PC-9 (cell line): ENCODE measurements around the gene EIF4G1. TPM values are rescaled to one million over a fixed set of nuclear protein-coding genes. Genes with fewer than 3 reads are reported as not detected.

Experiments used
- BruUV-seq: library from RNA; stranded (reverse); fragments of 400-500 nt; replicated peaks from 2 replicates; lab custom pipeline; 2021; lab: Mats Ljungman, UMichigan
- CTCF ChIA-PET: fragments of 300-600 bp; sonication (Branson Sonifier 250); formaldehyde crosslinking; loops from one replicate; lab custom pipeline; 2022; ENCODE audit warnings: antibody characterized with exemption; lab: Charles Lee
- POLR2A ChIA-PET: fragments of 300-600 bp; sonication (Branson Sonifier 250); formaldehyde crosslinking; loops from one replicate; lab custom pipeline; 2022; ENCODE audit warnings: antibody characterized with exemption; ENCODE audit not compliant: unreplicated experiment; lab: Charles Lee
- DNase-seq, 2 experiments: peaks; one replicate each; pipeline versions ENCODE4 v3.0.0 to v3.0.0-alpha.2; 2015 to 2022; ENCODE audit warnings: mixed read lengths in 1 of 2
- H2AFZ ChIP-seq: fragments of 200-600 bp; sonication (generic); 2 replicates; pipeline ENCODE4 v1.8.1; 2017; ENCODE audit warnings: antibody characterized with exemption
- H3F3A ChIP-seq: fragments of 200-600 bp; sonication (generic); 2 replicates; pipeline ENCODE4 v1.8.1; 2017; ENCODE audit warnings: antibody characterized with exemption, mild to moderate bottlenecking, low read depth; ENCODE audit not compliant: insufficient read depth
- H3K27ac ChIP-seq: fragments of 200-600 bp; sonication (generic); 2 replicates; pipeline ENCODE4 v1.6.1; 2016; ENCODE audit warnings: mixed run types
- H3K27me3 ChIP-seq: fragments of 200-600 bp; sonication (generic); 2 replicates; pipeline ENCODE4 v1.6.1; 2016; ENCODE audit warnings: low read depth, mixed run types; ENCODE audit not compliant: insufficient read depth
- H3K36me3 ChIP-seq: fragments of 200-600 bp; sonication (generic); 2 replicates; pipeline ENCODE4 v1.6.1; 2016; ENCODE audit warnings: low read depth, mixed run types
- H3K4me1 ChIP-seq: fragments of 200-600 bp; sonication (generic); replicated peaks from 2 replicates; pipeline ENCODE4 v1.6.1; 2016; ENCODE audit warnings: mixed run types; ENCODE audit not compliant: insufficient read depth
- H3K4me2 ChIP-seq: fragments of 200-600 bp; sonication (generic); 2 replicates; pipeline ENCODE4 v1.6.1; 2017; ENCODE audit warnings: mixed run types
- H3K4me3 ChIP-seq: fragments of 200-600 bp; sonication (generic); 2 replicates; pipeline ENCODE4 v1.6.1; 2016; ENCODE audit warnings: mixed run types
- H3K79me2 ChIP-seq: fragments of 200-600 bp; sonication (generic); 2 replicates; pipeline ENCODE4 v1.6.1; 2017; ENCODE audit warnings: low read depth, mixed run types
- H3K9me2 ChIP-seq: fragments of 200-600 bp; sonication (generic); 2 replicates; pipeline ENCODE4 v1.8.1; 2017; ENCODE audit warnings: mild to moderate bottlenecking; ENCODE audit not compliant: insufficient read depth
- H3K9me3 ChIP-seq: fragments of 200-600 bp; sonication (generic); 2 replicates; pipeline ENCODE4 v1.8.1; 2016; ENCODE audit warnings: low read depth; ENCODE audit not compliant: insufficient read depth
- H4K20me1 ChIP-seq: fragments of 200-600 bp; sonication (generic); 2 replicates; pipeline ENCODE4 v1.8.1; 2017; ENCODE audit not compliant: insufficient read depth
- EZH2 ChIP-seq: fragments of 200-600 bp; sonication (generic); IDR thresholded peaks from 2 replicates; pipeline ENCODE4 v1.8.0; 2017; ENCODE audit warnings: antibody characterized with exemption, low read depth
- intact Hi-C: fragments of 100-400 bp; cut with micrococcal nuclease; formaldehyde crosslinking; loops from one replicate; pipeline ENCODE4 v1.10.0; 2022; ENCODE audit not compliant: unreplicated experiment
- total RNA-seq: library from RNA; stranded (reverse); gene quantifications from 2 replicates; pipeline ENCODE4 v1.2.3, GENCODE V29; 2021
- TF ChIP-seq, protein P1 (sequence below): fragments of 200-600 bp; sonication (generic); conservative IDR thresholded peaks from 2 replicates; pipeline ENCODE4 v1.6.1; 2017; ENCODE audit warnings: mixed run types, antibody characterized with exemption, mild to moderate bottlenecking, moderate library complexity

The EIF4G1 gene
- total RNA-seq, 1 experiment from 2014 or later = 657 TPM

- H3K9me3 ChIP-seq = no peaks in the 10 kb centered on the region
- TF ChIP-seq EZH2 = no peak
- TF ChIP-seq, protein P1, sequence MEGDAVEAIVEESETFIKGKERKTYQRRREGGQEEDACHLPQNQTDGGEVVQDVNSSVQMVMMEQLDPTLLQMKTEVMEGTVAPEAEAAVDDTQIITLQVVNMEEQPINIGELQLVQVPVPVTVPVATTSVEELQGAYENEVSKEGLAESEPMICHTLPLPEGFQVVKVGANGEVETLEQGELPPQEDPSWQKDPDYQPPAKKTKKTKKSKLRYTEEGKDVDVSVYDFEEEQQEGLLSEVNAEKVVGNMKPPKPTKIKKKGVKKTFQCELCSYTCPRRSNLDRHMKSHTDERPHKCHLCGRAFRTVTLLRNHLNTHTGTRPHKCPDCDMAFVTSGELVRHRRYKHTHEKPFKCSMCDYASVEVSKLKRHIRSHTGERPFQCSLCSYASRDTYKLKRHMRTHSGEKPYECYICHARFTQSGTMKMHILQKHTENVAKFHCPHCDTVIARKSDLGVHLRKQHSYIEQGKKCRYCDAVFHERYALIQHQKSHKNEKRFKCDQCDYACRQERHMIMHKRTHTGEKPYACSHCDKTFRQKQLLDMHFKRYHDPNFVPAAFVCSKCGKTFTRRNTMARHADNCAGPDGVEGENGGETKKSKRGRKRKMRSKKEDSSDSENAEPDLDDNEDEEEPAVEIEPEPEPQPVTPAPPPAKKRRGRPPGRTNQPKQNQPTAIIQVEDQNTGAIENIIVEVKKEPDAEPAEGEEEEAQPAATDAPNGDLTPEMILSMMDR = no peak
- peaks cover 57% of the 10 kb centered on the region for H3K4me1 ChIP-seq
- intact Hi-C loops = loop anchor here (1.0 to 2.0 kb wide), 3 partner anchors 15 to 36 kb away; partner anchors contain the start of genes EIF4G1 and PSMD2
- H3F3A ChIP-seq = peaks cover 79% of the 10 kb centered on the region
- H4K20me1 ChIP-seq = peaks cover 64% of the 10 kb centered on the region
- H3K36me3 ChIP-seq = peaks cover 38% of the 10 kb centered on the region
- H3K4me2 ChIP-seq = peak overlapping the region; percentile 7; the same call in 1 of the 2 replicates
- H3K27me3 ChIP-seq = no peaks in the 10 kb centered on the region
- no peak overlapping the region for H3K4me3 ChIP-seq
- peak overlapping the region; percentile 73 for H3K27ac ChIP-seq
- no peak overlapping the region for H2AFZ ChIP-seq
- H3K9me2 ChIP-seq = no peaks in the 10 kb centered on the region
- POLR2A ChIA-PET = no interaction called here
- CTCF ChIA-PET = no interaction called here
- DNase-seq = peak; percentile 88 to 95
- H3K79me2 ChIP-seq = peaks cover 25% of the 10 kb centered on the region
- BruUV-seq = no TSS peak
Measured at GRCh38 chr3:184334470-184335158, 20.2 kb downstream of the EIF4G1 start.

GRCh38 chr3:184335291-184335660 is 20.9 kb downstream of the EIF4G1 start:
- Histone ChIP-seq H4K20me1 (peaks cover 57% of the 10 kb centered on the region), H3K9me2 (no peaks in the 10 kb centered on the region), H3K27ac (peak overlapping the region; percentile 73), H3K27me3 (no peaks in the 10 kb centered on the region), H3K79me2 (peaks cover 25% of the 10 kb centered on the region), H3K4me3 (peak overlapping the region; percentile 68; the same call in 1 of the 2 replicates), H3K9me3 (no peaks in the 10 kb centered on the region), H3K4me1 (peaks cover 57% of the 10 kb centered on the region), H3K36me3 (peaks cover 32% of the 10 kb centered on the region), H3K4me2 (peak overlapping the region; percentile 82), H3F3A (peaks cover 73% of the 10 kb centered on the region), H2AFZ (no peak overlapping the region)
- CTCF ChIA-PET = no interaction called here
- TF ChIP-seq, protein P1 = no peak
- no peak for TF ChIP-seq EZH2
- intact Hi-C loops = loop anchor here (2.0 kb wide), 1 partner anchor 36 kb away; the partner anchor contains the start of gene PSMD2
- POLR2A ChIA-PET = no interaction called here
- BruUV-seq = TSS peak; percentile 68
- DNase-seq = no peak

- POLR2A ChIA-PET = no interaction called here
- intact Hi-C loops = loop anchor here (1.0 to 2.0 kb wide), 2 partner anchors 26 to 37 kb away; partner anchors contain the start of gene PSMD2
- Histone ChIP-seq H3K4me2 (peak overlapping the region; percentile 82), H3K9me3 (no peaks in the 10 kb centered on the region), H3K79me2 (peaks cover 25% of the 10 kb centered on the region), H3K27me3 (no peaks in the 10 kb centered on the region), H4K20me1 (peaks cover 52% of the 10 kb centered on the region), H3K4me1 (peaks cover 55% of the 10 kb centered on the region), H3K9me2 (no peaks in the 10 kb centered on the region), H3K27ac (peak overlapping the region; percentile 73), H3K4me3 (peak overlapping the region; percentile 68), H3F3A (peaks cover 71% of the 10 kb centered on the region), H3K36me3 (peaks cover 28% of the 10 kb centered on the region), H2AFZ (peak overlapping the region; percentile 67)
- TF ChIP-seq, protein P1 = no peak
- no peak for TF ChIP-seq EZH2
- BruUV-seq = no TSS peak
- CTCF ChIA-PET = no interaction called here
- DNase-seq = peak; percentile 53 to 89
Measured at GRCh38 chr3:184335661-184336546, 21.5 kb downstream of the EIF4G1 start.
